Spinal cord (tissue), 10 donors: Measurements from ENCODE around the gene VPS18. TPM values are rescaled to one million over a fixed set of nuclear protein-coding genes. Genes with fewer than 3 reads are reported as not detected.

Experiments
- DNase-seq, 6 donors: peaks; one replicate each; pipeline versions ENCODE4 v3.0.0 to v3.0.0-alpha.2; 2013 to 2015; ENCODE audit warnings: low spot score in 6 of 6, low read depth in 4 of 6
- H3K27ac ChIP-seq: one replicate; pipeline ENCODE4 v1.5.1; 2013; ENCODE audit warnings: low read depth, low read length, control low read depth
- H3K27me3 ChIP-seq: one replicate; pipeline ENCODE4 v1.6.1; 2013; ENCODE audit warnings: low read length; ENCODE audit not compliant: control insufficient read depth, insufficient read depth
- H3K36me3 ChIP-seq: one replicate; pipeline ENCODE4 v1.6.1; 2013; ENCODE audit warnings: low read length; ENCODE audit not compliant: control insufficient read depth, insufficient read depth
- H3K4me1 ChIP-seq: one replicate; pipeline ENCODE4 v1.6.1; 2013; ENCODE audit warnings: low read length; ENCODE audit not compliant: control insufficient read depth, insufficient read depth
- H3K4me3 ChIP-seq: one replicate; pipeline ENCODE4 v1.5.1; 2013; ENCODE audit warnings: low read depth, low read length, control low read depth
- H3K9me3 ChIP-seq: one replicate; pipeline ENCODE4 v1.6.1; 2013; ENCODE audit warnings: low read length; ENCODE audit not compliant: control insufficient read depth, insufficient read depth
- WGBS: methylation state at CpG from one replicate; pipeline ENCODE4 v1.1.5; 2013; ENCODE audit warnings: missing lambda C conversion rate; ENCODE audit not compliant: insufficient coverage; 5-methylcytosine and 5-hydroxymethylcytosine counted together
- polyA plus RNA-seq, 2 donors: library from polyadenylated mRNA; unstranded; fragments of 120-200 nt; gene quantifications; one replicate each; pipeline ENCODE4 v1.2.1, GENCODE V29; 2013; ENCODE audit not compliant: insufficient read length in 2 of 2
- total RNA-seq, 2 donors: library from RNA; depleted of rRNA in 1 of 2; stranded (reverse); fragments of 120-200 nt in 1 of 2; fragments of >200 nt in 1 of 2; gene quantifications; one replicate each; pipeline versions ENCODE4 v1.2.3 to v1.2.4, GENCODE V29; 2013 to 2014
- donor health status: healthy.

Gene VPS18
- total and polyA plus RNA-seq, 4 donors = 19.9 to 23.1 (median 22.1) TPM

- DNase-seq = no peak
- no peaks in the 10 kb centered on the region for H3K9me3 ChIP-seq
- H3K36me3 ChIP-seq = no peaks in the 10 kb centered on the region
- H3K4me3 ChIP-seq = no peak overlapping the region
- 7% methylated on average over 32 of the region's 33 CpGs for WGBS
- peaks cover 66% of the 10 kb centered on the region for H3K4me1 ChIP-seq
- no peak overlapping the region for H3K27ac ChIP-seq
- H3K27me3 ChIP-seq = peaks cover 96% of the 10 kb centered on the region
These were observed 32.6 kb downstream of the VPS18 start for GRCh38 chr15:40926659-40927494.

GRCh38 chr15:40927495-40927872 is 33.2 kb downstream of the VPS18 start:
- no peaks in the 10 kb centered on the region for H3K9me3 ChIP-seq
- DNase-seq = no peak
- no peak overlapping the region for H3K27ac ChIP-seq
- peaks cover 97% of the 10 kb centered on the region for H3K27me3 ChIP-seq
- H3K4me3 ChIP-seq = no peak overlapping the region
- whole genome bisulfite sequencing = 7% methylated on average over 8 of the region's 24 CpGs
- H3K36me3 ChIP-seq = no peaks in the 10 kb centered on the region
- H3K4me1 ChIP-seq = peaks cover 71% of the 10 kb centered on the region

- H3K36me3 ChIP-seq = no peaks in the 10 kb centered on the region
- no peak for DNase-seq
- peaks cover 93% of the 10 kb centered on the region for H3K27me3 ChIP-seq
- no peak overlapping the region for H3K27ac ChIP-seq
- under 1% methylated on average over 55 of the region's 68 CpGs for WGBS
- H3K9me3 ChIP-seq = no peaks in the 10 kb centered on the region
- peak overlapping the region; percentile 41 for H3K4me3 ChIP-seq
- peaks cover 75% of the 10 kb centered on the region for H3K4me1 ChIP-seq
These were observed 33.9 kb downstream of the VPS18 start for GRCh38 chr15:40927873-40928806.

GRCh38 chr15:40928821-40929659 is 34.8 kb downstream of the VPS18 start, which contains the start of gene DLL4:
Gene DLL4 (plus strand): TSS chr15:40929340. CDS start chr15:40929669, 329 bp downstream.
- H3K27ac ChIP-seq = no peak within 1 kb of the TSS
- peaks cover 85% of the 10 kb centered on the region for H3K27me3 ChIP-seq
- peak in 2 of 6 donors; percentile 67 to 73 for DNase-seq
- H3K9me3 ChIP-seq = no peaks in the 10 kb centered on the region
- peak within 1 kb of the TSS; percentile 41 for H3K4me3 ChIP-seq
- H3K36me3 ChIP-seq = no peaks in the 10 kb centered on the region
- H3K4me1 ChIP-seq = peaks cover 75% of the 10 kb centered on the region
- under 1% methylated on average over 71 of the region's 71 CpGs for WGBS

GRCh38 chr15:40929660-40930429 is 35.6 kb downstream of the VPS18 start:
- Histone ChIP-seq H3K27ac (no peak overlapping the region), H3K27me3 (peaks cover 79% of the 10 kb centered on the region), H3K36me3 (peaks cover 5% of the 10 kb centered on the region), H3K9me3 (no peaks in the 10 kb centered on the region), H3K4me1 (peaks cover 75% of the 10 kb centered on the region), H3K4me3 (peak overlapping the region; percentile 41)
- under 1% methylated on average over 56 of the region's 56 CpGs for WGBS
- peak in 2 of 6 donors; percentile 61 to 66 for DNase-seq

- Histone ChIP-seq H3K9me3 (no peaks in the 10 kb centered on the region), H3K27ac (no peak overlapping the region), H3K4me3 (peak overlapping the region; percentile 41), H3K4me1 (peaks cover 69% of the 10 kb centered on the region), H3K27me3 (peaks cover 74% of the 10 kb centered on the region), H3K36me3 (peaks cover 12% of the 10 kb centered on the region)
- peak in 2 of 6 donors; percentile 61 to 87 for DNase-seq
- under 1% methylated on average over 34 of the region's 46 CpGs for whole genome bisulfite sequencing
These were observed 36.4 kb downstream of the VPS18 start for GRCh38 chr15:40930430-40931299.

GRCh38 chr15:40931300-40932142 is 37.3 kb downstream of the VPS18 start:
- no peak for DNase-seq
- 50% methylated on average over 14 of the region's 16 CpGs for WGBS
- peaks cover 19% of the 10 kb centered on the region for H3K36me3 ChIP-seq
- no peak overlapping the region for H3K27ac ChIP-seq
- H3K9me3 ChIP-seq = no peaks in the 10 kb centered on the region
- no peak overlapping the region for H3K4me3 ChIP-seq
- H3K27me3 ChIP-seq = peaks cover 65% of the 10 kb centered on the region
- peaks cover 61% of the 10 kb centered on the region for H3K4me1 ChIP-seq
